Trophoblast cell (in vitro differentiated cells and primary cell): ENCODE results near the gene FCGR3A.
"Not testable (repeated sequence)": the region's sequence is repeated elsewhere in the genome, so short reads cannot be mapped to it uniquely, and the experiment has no call there.

Experiments used
- DNase-seq, 2 donors: peaks; one replicate each; pipeline ENCODE4 v3.0.0-alpha.2; 2016
- H2AFZ ChIP-seq: 2 replicates; pipeline ENCODE4 v1.6.1; 2013; ENCODE audit warnings: low read length, moderate library complexity, mild to moderate bottlenecking; ENCODE audit not compliant: insufficient read depth, poor library complexity
- H2AK5ac ChIP-seq: 2 replicates; pipeline ENCODE4 v1.6.1; 2013; ENCODE audit warnings: mild to moderate bottlenecking, low read length
- H2BK120ac ChIP-seq: 2 replicates; pipeline ENCODE4 v1.6.1; 2013; ENCODE audit warnings: low read length, mild to moderate bottlenecking, moderate library complexity; ENCODE audit not compliant: insufficient read depth, poor library complexity
- H2BK12ac ChIP-seq: 2 replicates; pipeline ENCODE4 v1.6.1; 2013; ENCODE audit warnings: mild to moderate bottlenecking, low read length, moderate library complexity
- H2BK5ac ChIP-seq: 2 replicates; pipeline ENCODE4 v1.6.1; 2013; ENCODE audit warnings: low read length, low read depth, moderate library complexity, mild to moderate bottlenecking; ENCODE audit not compliant: poor library complexity
- H3K14ac ChIP-seq: 2 replicates; pipeline ENCODE4 v1.6.1; 2013; ENCODE audit warnings: mild to moderate bottlenecking, low read length
- H3K18ac ChIP-seq: 2 replicates; pipeline ENCODE4 v1.6.1; 2013; ENCODE audit warnings: mild to moderate bottlenecking, low read length
- H3K23ac ChIP-seq: 2 replicates; pipeline ENCODE4 v1.6.1; 2013; ENCODE audit warnings: low read length
- H3K27ac ChIP-seq: 2 replicates; pipeline ENCODE4 v1.5.1; 2013; ENCODE audit warnings: low read depth, mild to moderate bottlenecking, inconsistent platforms, low read length, moderate library complexity
- H3K27me3 ChIP-seq: 2 replicates; pipeline ENCODE4 v1.6.1; 2013; ENCODE audit warnings: inconsistent platforms, mild to moderate bottlenecking, low read length, moderate library complexity; ENCODE audit not compliant: insufficient read depth
- H3K36me3 ChIP-seq, 2 experiments: 1 replicate in 1 of 2; 2 replicates in 1 of 2; pipeline ENCODE4 v1.6.1; 2013; ENCODE audit warnings: low read length in 2 of 2, mild to moderate bottlenecking in 2 of 2, moderate library complexity in 1 of 2; ENCODE audit not compliant: insufficient read depth in 2 of 2, control insufficient read depth in 1 of 2
- H3K4ac ChIP-seq: 2 replicates; pipeline ENCODE4 v1.6.1; 2013; ENCODE audit warnings: low read depth, mild to moderate bottlenecking, low read length, moderate library complexity
- H3K4me1 ChIP-seq, 2 experiments: 1 replicate in 1 of 2; 2 replicates in 1 of 2; pipeline ENCODE4 v1.6.1; 2013; ENCODE audit warnings: low read length in 2 of 2, mild to moderate bottlenecking in 2 of 2, moderate library complexity in 1 of 2; ENCODE audit not compliant: insufficient read depth in 2 of 2, control insufficient read depth in 1 of 2
- H3K4me2 ChIP-seq: 2 replicates; pipeline ENCODE4 v1.6.1; 2013; ENCODE audit warnings: inconsistent platforms, mild to moderate bottlenecking, low read length, moderate library complexity
- H3K4me3 ChIP-seq: 2 replicates; pipeline ENCODE4 v1.5.1; 2013; ENCODE audit warnings: mild to moderate bottlenecking, low read depth, low read length, inconsistent platforms
- H3K79me1 ChIP-seq: one replicate; pipeline ENCODE4 v1.6.1; 2013; ENCODE audit warnings: low read length
- H3K79me2 ChIP-seq: 2 replicates; pipeline ENCODE4 v1.6.1; 2013; ENCODE audit warnings: low read length, mild to moderate bottlenecking; ENCODE audit not compliant: control insufficient read depth, insufficient read depth, poor library complexity
- H3K9ac ChIP-seq: 2 replicates; pipeline ENCODE4 v1.6.1; 2013; ENCODE audit warnings: mild to moderate bottlenecking, low read length
- H3K9me3 ChIP-seq: 2 replicates; pipeline ENCODE4 v1.6.1; 2013; ENCODE audit warnings: low read depth, mild to moderate bottlenecking, control low read depth, inconsistent platforms, low read length; ENCODE audit not compliant: insufficient read depth
- H4K12ac ChIP-seq: 2 replicates; pipeline ENCODE4 v1.6.1; 2013; ENCODE audit warnings: low read depth, mild to moderate bottlenecking, low read length, moderate library complexity
- H4K8ac ChIP-seq: 2 replicates; pipeline ENCODE4 v1.6.1; 2013; ENCODE audit warnings: low read depth, mild to moderate bottlenecking, low read length, moderate library complexity
- H4K91ac ChIP-seq: one replicate; pipeline ENCODE4 v1.6.1; 2013; ENCODE audit warnings: low read depth, mild to moderate bottlenecking, low read length, moderate library complexity
- WGBS: extraction: QIAGEN DNeasy Blood & Tissue Kit; methylation state at CpG from one replicate; pipeline ENCODE4 v1.1.7; 2013; ENCODE audit warnings: missing lambda C conversion rate; ENCODE audit not compliant: insufficient read length, insufficient coverage; ENCODE audit errors: extremely low coverage; 5-methylcytosine and 5-hydroxymethylcytosine counted together

FCGR3A gene

GRCh38 chr1:161556990-161557389 lies 7.4 kb upstream of the FCGR3A start:
- not testable (repeated sequence) for H3K4me3 ChIP-seq, H4K12ac ChIP-seq, H2AK5ac ChIP-seq, H3K79me2 ChIP-seq, H3K4me2 ChIP-seq, H3K4me1 ChIP-seq, H3K36me3 ChIP-seq, DNase-seq, H3K27me3 ChIP-seq, H2BK5ac ChIP-seq, H3K9me3 ChIP-seq, H2BK120ac ChIP-seq, H3K9ac ChIP-seq, H3K79me1 ChIP-seq, H3K27ac ChIP-seq, H3K18ac ChIP-seq, H3K23ac ChIP-seq, H2BK12ac ChIP-seq, H3K14ac ChIP-seq, H3K4ac ChIP-seq, H4K8ac ChIP-seq, H2AFZ ChIP-seq, H4K91ac ChIP-seq
- WGBS = no CpG with 5 or more reads among the region's 2 CpGs

GRCh38 chr1:161556143-161556542 lies 6.5 kb upstream of the FCGR3A start:
- H4K91ac ChIP-seq, DNase-seq, H3K4me2 ChIP-seq, H2AFZ ChIP-seq, H3K4me1 ChIP-seq, H3K4ac ChIP-seq, H3K4me3 ChIP-seq, H2BK5ac ChIP-seq, H3K79me2 ChIP-seq, H3K14ac ChIP-seq, H3K18ac ChIP-seq, H3K79me1 ChIP-seq, H4K8ac ChIP-seq, H3K27me3 ChIP-seq, H2AK5ac ChIP-seq, H2BK12ac ChIP-seq, H2BK120ac ChIP-seq, H3K9ac ChIP-seq, H3K27ac ChIP-seq, H4K12ac ChIP-seq, H3K9me3 ChIP-seq, H3K23ac ChIP-seq, H3K36me3 ChIP-seq: not testable (repeated sequence)
- WGBS = no CpG with 5 or more reads among the region's 3 CpGs

- not testable (repeated sequence) for H3K23ac ChIP-seq, H4K12ac ChIP-seq, H2AFZ ChIP-seq, H2AK5ac ChIP-seq, H3K4me3 ChIP-seq, H3K9ac ChIP-seq, H3K27ac ChIP-seq, H3K79me1 ChIP-seq, H3K14ac ChIP-seq, H3K4me1 ChIP-seq, H2BK12ac ChIP-seq, H2BK120ac ChIP-seq, H2BK5ac ChIP-seq, H3K27me3 ChIP-seq, H3K36me3 ChIP-seq, H3K79me2 ChIP-seq, H3K4me2 ChIP-seq, H3K9me3 ChIP-seq, H4K8ac ChIP-seq, DNase-seq, H4K91ac ChIP-seq, H3K4ac ChIP-seq, H3K18ac ChIP-seq
- no CpG with 5 or more reads among the region's 1 CpG for WGBS
These were observed 5.3 kb upstream of the FCGR3A start for GRCh38 chr1:161554815-161555417.

GRCh38 chr1:161554340-161554739 lies 4.7 kb upstream of the FCGR3A start:
- H2BK120ac ChIP-seq, H2BK5ac ChIP-seq, DNase-seq, H4K8ac ChIP-seq, H2BK12ac ChIP-seq, H3K4me1 ChIP-seq, H3K4me3 ChIP-seq, H3K27me3 ChIP-seq, H2AK5ac ChIP-seq, H3K79me1 ChIP-seq, H3K4ac ChIP-seq, H3K27ac ChIP-seq, H2AFZ ChIP-seq, H4K12ac ChIP-seq, H3K4me2 ChIP-seq, H3K36me3 ChIP-seq, H3K9ac ChIP-seq, H4K91ac ChIP-seq, H3K79me2 ChIP-seq, H3K14ac ChIP-seq, H3K18ac ChIP-seq, H3K23ac ChIP-seq, H3K9me3 ChIP-seq: not testable (repeated sequence)
- WGBS = no CpG with 5 or more reads among the region's 3 CpGs
